Neural progenitor cell (in vitro differentiated cells): ENCODE data around the gene PYGO2. TPM values are rescaled to one million over a fixed set of nuclear protein-coding genes. Genes with fewer than 3 reads are reported as not detected.
A peak's percentile ranks its signal among the peaks of the same experiment; 100 is the strongest.

Source experiments
- DNase-seq: peaks from one replicate; pipeline ENCODE4 v3.0.0-alpha.2; 2016; ENCODE audit warnings: low spot score
- H2AFZ ChIP-seq: fragments of 200-600 bp; sonication (generic); replicated peaks from 2 replicates; pipeline ENCODE4 v1.6.1; 2016; ENCODE audit warnings: antibody characterized with exemption
- H3F3A ChIP-seq: fragments of 200-600 bp; sonication (generic); 2 replicates; pipeline ENCODE4 v1.6.1; 2016; ENCODE audit warnings: antibody characterized with exemption, low read depth
- H3K27ac ChIP-seq: fragments of 200-600 bp; sonication (generic); 2 replicates; pipeline ENCODE4 v1.5.1; 2016; ENCODE audit warnings: mild to moderate bottlenecking
- H3K27me3 ChIP-seq: fragments of 200-600 bp; sonication (generic); 2 replicates; pipeline ENCODE4 v1.6.1; 2016; ENCODE audit warnings: mild to moderate bottlenecking, moderate library complexity
- H3K36me3 ChIP-seq: fragments of 200-600 bp; sonication (generic); 2 replicates; pipeline ENCODE4 v1.5.1; 2016
- H3K4me1 ChIP-seq: fragments of 200-600 bp; sonication (generic); 2 replicates; pipeline ENCODE4 v1.6.1; 2016; ENCODE audit warnings: mixed run types
- H3K4me2 ChIP-seq: fragments of 200-600 bp; sonication (generic); 2 replicates; pipeline ENCODE4 v1.6.1; 2016
- H3K4me3 ChIP-seq: fragments of 200-600 bp; sonication (generic); 2 replicates; pipeline ENCODE4 v1.5.1; 2016
- H3K79me2 ChIP-seq: fragments of 200-600 bp; sonication (generic); 2 replicates; pipeline ENCODE4 v1.6.1; 2016; ENCODE audit warnings: low read depth
- H3K9ac ChIP-seq: fragments of 200-600 bp; sonication (generic); 2 replicates; pipeline ENCODE4 v1.6.1; 2016
- H3K9me3 ChIP-seq: fragments of 200-600 bp; sonication (generic); 2 replicates; pipeline ENCODE4 v1.5.1; 2016; ENCODE audit warnings: low read depth
- H4K20me1 ChIP-seq: fragments of 200-600 bp; sonication (generic); 2 replicates; pipeline ENCODE4 v1.6.1; 2016; ENCODE audit warnings: low read depth
- H3K27ac Mint-ChIP-seq: 3 replicates; pipeline ENCODE4 v1.8.0; 2021; ENCODE audit warnings: mixed read lengths
- H3K27me3 Mint-ChIP-seq: 2 replicates; pipeline ENCODE4 v1.8.0; 2022; ENCODE audit warnings: low read depth, mild to moderate bottlenecking, inconsistent platforms, moderate library complexity, mixed read lengths; ENCODE audit not compliant: insufficient read depth
- H3K36me3 Mint-ChIP-seq: 3 replicates; pipeline ENCODE4 v1.8.0; 2021; ENCODE audit warnings: mixed read lengths
- H3K4me1 Mint-ChIP-seq: 3 replicates; pipeline ENCODE4 v1.8.0; 2021; ENCODE audit warnings: mixed read lengths
- H3K4me3 Mint-ChIP-seq: 3 replicates; pipeline ENCODE4 v1.8.0; 2021; ENCODE audit warnings: mild to moderate bottlenecking, moderate library complexity, mixed read lengths
- H3K9me3 Mint-ChIP-seq: 3 replicates; pipeline ENCODE4 v1.8.0; 2020; ENCODE audit warnings: mixed read lengths
- EZH2 ChIP-seq: fragments of 200-600 bp; sonication (generic); IDR thresholded peaks from 2 replicates; pipeline ENCODE4 v1.6.1; 2017; ENCODE audit warnings: antibody characterized with exemption, mild to moderate bottlenecking, moderate library complexity
- EZH2phosphoT487 ChIP-seq: fragments of 200-600 bp; sonication (generic); IDR thresholded peaks from 2 replicates; pipeline ENCODE4 v1.6.1; 2017; ENCODE audit warnings: antibody characterized with exemption
- total RNA-seq: library from RNA; depleted of rRNA; stranded (reverse); fragments of >200 nt; gene quantifications from 2 replicates; pipeline ENCODE4 v1.2.3, GENCODE V29; 2015; ENCODE audit warnings: low replicate concordance
- TF ChIP-seq, protein P1 (sequence below): fragments of 200-600 bp; sonication (generic); IDR thresholded peaks from 2 replicates; pipeline ENCODE4 v1.5.1; 2017; ENCODE audit warnings: antibody characterized with exemption, mild to moderate bottlenecking

PYGO2 gene
- total RNA-seq, 1 donor from 2014 or later = 32.1 TPM

DNA sequence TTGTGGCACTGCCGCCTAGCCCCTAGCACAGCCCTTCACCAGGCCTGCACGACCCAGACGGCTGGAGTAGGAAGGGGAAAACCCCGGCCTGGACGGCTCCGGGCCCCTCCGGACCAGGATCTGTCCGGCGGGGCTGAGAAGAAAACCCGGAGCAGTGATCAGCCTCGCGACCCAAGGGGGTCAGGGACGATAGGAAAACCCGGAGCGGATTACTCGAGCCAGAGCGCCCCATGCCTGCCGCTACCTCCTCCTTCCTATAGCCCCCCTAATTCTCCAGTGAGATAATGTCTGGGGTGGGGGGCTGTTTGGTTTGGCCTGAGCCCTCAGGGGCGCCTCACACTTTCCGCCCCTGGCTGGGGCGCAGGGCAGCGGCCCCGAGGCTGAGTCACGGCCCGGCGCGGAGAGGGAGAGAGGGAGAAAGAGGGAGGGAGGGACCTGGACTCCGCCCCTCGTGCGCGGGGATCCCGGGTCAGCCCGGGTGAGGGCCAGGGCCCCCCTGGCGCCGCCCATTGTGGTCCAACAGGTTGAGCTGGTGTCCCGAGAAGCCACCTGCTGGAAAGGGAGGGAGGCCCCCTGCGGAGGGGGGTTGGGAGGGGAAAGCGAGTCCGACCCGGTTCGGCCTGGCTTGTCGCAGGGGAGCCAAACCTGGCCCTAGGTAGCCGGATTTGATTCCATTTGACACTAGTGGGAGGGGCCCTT is 39.3 kb upstream of the PYGO2 start:
- TF ChIP-seq, protein P1, sequence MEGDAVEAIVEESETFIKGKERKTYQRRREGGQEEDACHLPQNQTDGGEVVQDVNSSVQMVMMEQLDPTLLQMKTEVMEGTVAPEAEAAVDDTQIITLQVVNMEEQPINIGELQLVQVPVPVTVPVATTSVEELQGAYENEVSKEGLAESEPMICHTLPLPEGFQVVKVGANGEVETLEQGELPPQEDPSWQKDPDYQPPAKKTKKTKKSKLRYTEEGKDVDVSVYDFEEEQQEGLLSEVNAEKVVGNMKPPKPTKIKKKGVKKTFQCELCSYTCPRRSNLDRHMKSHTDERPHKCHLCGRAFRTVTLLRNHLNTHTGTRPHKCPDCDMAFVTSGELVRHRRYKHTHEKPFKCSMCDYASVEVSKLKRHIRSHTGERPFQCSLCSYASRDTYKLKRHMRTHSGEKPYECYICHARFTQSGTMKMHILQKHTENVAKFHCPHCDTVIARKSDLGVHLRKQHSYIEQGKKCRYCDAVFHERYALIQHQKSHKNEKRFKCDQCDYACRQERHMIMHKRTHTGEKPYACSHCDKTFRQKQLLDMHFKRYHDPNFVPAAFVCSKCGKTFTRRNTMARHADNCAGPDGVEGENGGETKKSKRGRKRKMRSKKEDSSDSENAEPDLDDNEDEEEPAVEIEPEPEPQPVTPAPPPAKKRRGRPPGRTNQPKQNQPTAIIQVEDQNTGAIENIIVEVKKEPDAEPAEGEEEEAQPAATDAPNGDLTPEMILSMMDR = no peak
- no peak for TF ChIP-seq EZH2phosphoT487
- TF ChIP-seq EZH2 = no peak
- peak overlapping the region; percentile 72 for H3K4me3 ChIP-seq
- no peaks in the 10 kb centered on the region for H4K20me1 ChIP-seq
- H3K4me2 ChIP-seq = peak overlapping the region; percentile 82
- peaks cover 20% of the 10 kb centered on the region for H3K4me1 ChIP-seq
- H3K27me3 ChIP-seq = no peaks in the 10 kb centered on the region
- H3K9me3 ChIP-seq = no peaks in the 10 kb centered on the region
- Mint-ChIP-seq H3K9me3 (peaks cover 2% of the 10 kb centered on the region), H3K4me1 (peaks cover 32% of the 10 kb centered on the region), H3K4me3 (peak overlapping the region; percentile 89), H3K36me3 (no peaks in the 10 kb centered on the region), H3K27me3 (peaks cover 3% of the 10 kb centered on the region), H3K27ac (no peak overlapping the region)
- H3K79me2 ChIP-seq = peaks cover 28% of the 10 kb centered on the region
- no peak overlapping the region for H3K27ac ChIP-seq
- H3K9ac ChIP-seq = no peak overlapping the region
- H3F3A ChIP-seq = peaks cover 43% of the 10 kb centered on the region
- DNase-seq = peak; percentile 96
- H3K36me3 ChIP-seq = no peaks in the 10 kb centered on the region
- H2AFZ ChIP-seq = peak overlapping the region; percentile 86

DNA sequence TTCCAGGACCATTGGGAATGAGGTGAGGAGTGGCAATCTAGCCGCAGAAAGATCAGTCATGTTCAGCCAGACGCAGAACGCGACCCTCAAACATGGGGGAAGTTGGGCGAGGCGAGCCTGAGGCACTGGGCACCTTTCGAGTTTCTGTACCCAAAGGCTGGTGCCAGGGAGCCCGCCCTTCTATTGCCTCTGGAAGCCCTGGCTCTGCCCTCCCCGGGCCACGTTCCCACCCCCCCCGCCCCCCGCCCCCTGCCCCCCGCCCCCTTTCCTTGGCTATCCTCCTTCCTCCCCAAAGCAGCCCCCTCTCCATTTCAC is 38.8 kb upstream of the PYGO2 start:
- H3K9me3 ChIP-seq = no peaks in the 10 kb centered on the region
- no peak for TF ChIP-seq EZH2
- TF ChIP-seq, protein P1 = no peak
- no peak for TF ChIP-seq EZH2phosphoT487
- H3K36me3 Mint-ChIP-seq = no peaks in the 10 kb centered on the region
- H3K9ac ChIP-seq = no peak overlapping the region
- H3K27me3 ChIP-seq = no peaks in the 10 kb centered on the region
- H3K27me3 Mint-ChIP-seq = peaks cover 3% of the 10 kb centered on the region
- H4K20me1 ChIP-seq = no peaks in the 10 kb centered on the region
- peak overlapping the region; percentile 72 for H3K4me3 ChIP-seq
- peaks cover 20% of the 10 kb centered on the region for H3K4me1 ChIP-seq
- H3K4me3 Mint-ChIP-seq = peak overlapping the region; percentile 92
- peak overlapping the region; percentile 37 for H3K27ac Mint-ChIP-seq
- H3K9me3 Mint-ChIP-seq = peaks cover 2% of the 10 kb centered on the region
- H3K36me3 ChIP-seq = no peaks in the 10 kb centered on the region
- no peak overlapping the region for H2AFZ ChIP-seq
- peaks cover 32% of the 10 kb centered on the region for H3K4me1 Mint-ChIP-seq
- H3F3A ChIP-seq = peaks cover 43% of the 10 kb centered on the region
- peak overlapping the region; percentile 82 for H3K4me2 ChIP-seq
- peaks cover 28% of the 10 kb centered on the region for H3K79me2 ChIP-seq
- peak overlapping the region; percentile 41 for H3K27ac ChIP-seq
- no peak for DNase-seq

DNA sequence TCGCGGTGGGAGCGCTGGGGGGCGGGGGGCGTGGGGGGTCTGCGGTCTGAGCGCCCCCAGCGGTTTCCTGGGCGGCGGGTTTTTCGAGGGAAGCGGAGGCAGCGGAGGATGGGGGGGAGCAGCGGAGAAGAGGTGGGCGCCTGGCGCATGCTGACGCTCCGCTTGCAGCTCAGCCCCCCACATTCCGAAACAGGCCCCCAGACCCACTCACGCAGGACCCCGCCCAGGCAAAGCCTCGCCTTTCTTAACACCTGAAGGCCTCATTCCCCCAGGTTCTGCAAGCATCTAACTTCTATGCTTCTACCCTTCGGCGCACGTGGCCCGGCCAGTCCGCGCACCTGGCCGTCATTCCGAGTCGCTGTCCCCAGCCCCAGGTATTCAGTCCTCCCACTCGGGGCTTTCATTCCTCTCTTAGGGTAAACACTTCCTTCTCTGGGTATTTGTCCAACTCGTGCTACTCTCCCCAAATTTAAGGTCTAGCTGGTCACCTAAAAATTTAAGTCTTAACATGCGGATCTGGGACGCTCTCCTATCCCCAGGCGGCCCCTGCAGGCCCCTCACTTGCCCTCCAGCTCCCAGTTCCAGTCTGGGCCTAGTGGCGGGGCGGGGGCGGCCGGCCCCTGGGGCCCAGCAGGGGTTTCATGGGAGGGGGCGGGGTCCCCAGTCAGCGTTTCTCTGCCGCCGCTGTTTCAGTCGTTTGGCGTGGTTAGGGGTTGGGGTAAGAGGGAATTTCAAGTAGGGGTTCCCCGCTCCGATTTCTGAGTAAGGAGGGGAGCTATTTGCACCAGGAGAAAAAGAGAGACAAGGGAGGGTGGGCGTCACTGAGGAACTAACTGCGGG is 38.2 kb upstream of the PYGO2 start:
- Histone ChIP-seq H3K79me2 (peaks cover 22% of the 10 kb centered on the region), H4K20me1 (no peaks in the 10 kb centered on the region), H3K9ac (no peak overlapping the region), H3K9me3 (no peaks in the 10 kb centered on the region), H3K27ac (peak overlapping the region; percentile 41), H3K4me1 (peaks cover 20% of the 10 kb centered on the region), H2AFZ (no peak overlapping the region), H3K4me2 (peak overlapping the region; percentile 82), H3F3A (peaks cover 43% of the 10 kb centered on the region), H3K27me3 (no peaks in the 10 kb centered on the region), H3K36me3 (no peaks in the 10 kb centered on the region), H3K4me3 (peak overlapping the region; percentile 72)
- Mint-ChIP-seq H3K9me3 (peaks cover 2% of the 10 kb centered on the region), H3K27me3 (peaks cover 4% of the 10 kb centered on the region), H3K36me3 (no peaks in the 10 kb centered on the region), H3K4me3 (peak overlapping the region; percentile 92), H3K4me1 (peaks cover 32% of the 10 kb centered on the region), H3K27ac (peak overlapping the region; percentile 44)
- DNase-seq = peak; percentile 76
- TF ChIP-seq, protein P1 = no peak
- TF ChIP-seq EZH2phosphoT487 (no peak), EZH2 (no peak)
